HepG2 (cell line): ENCODE data around the gene LCORL. TPM values are rescaled to one million over a fixed set of nuclear protein-coding genes. Genes with fewer than 3 reads are reported as not detected.

ENCODE experiments used
- ARHGAP35 ChIP-seq: sonication (generic); formaldehyde crosslinking; IDR thresholded peaks from 2 replicates; pipeline ENCODE4 v1.9.0; 2022; ENCODE audit warnings: mild to moderate bottlenecking, inconsistent platforms, moderate library complexity, missing genetic modification reagents, borderline replicate concordance
- CCDC6 ChIP-seq: sonication (generic); formaldehyde crosslinking; IDR thresholded peaks from 2 replicates; pipeline ENCODE4 v1.8.1; 2022; ENCODE audit warnings: mild to moderate bottlenecking, missing genetic modification reagents, moderate library complexity
- GATAD1 ChIP-seq: IDR thresholded peaks from 2 replicates; pipeline ENCODE4 v1.6.1; 2016; ENCODE audit warnings: missing genetic modification reagents, missing compliant biosample characterization
- HIC2 ChIP-seq: sonication (generic); formaldehyde crosslinking; IDR thresholded peaks from 2 replicates; pipeline ENCODE4 v1.9.0; 2022; ENCODE audit warnings: low read depth, missing genetic modification reagents
- ISX ChIP-seq: sonication (generic); formaldehyde crosslinking; conservative IDR thresholded peaks from 2 replicates; pipeline ENCODE4 v1.5.0; 2020; ENCODE audit warnings: missing genetic modification reagents
- NFYB ChIP-seq: sonication (generic); formaldehyde crosslinking; IDR thresholded peaks from 2 replicates; pipeline ENCODE4 v1.4.0; 2020; ENCODE audit warnings: missing genetic modification reagents
- NFYC ChIP-seq: IDR thresholded peaks from 2 replicates; pipeline ENCODE4 v1.6.1; 2016; ENCODE audit warnings: missing genetic modification reagents, missing compliant biosample characterization
- PHF20 ChIP-seq: sonication (generic); formaldehyde crosslinking; IDR thresholded peaks from 2 replicates; pipeline ENCODE4 v1.5.0; 2020; ENCODE audit warnings: mild to moderate bottlenecking, missing genetic modification reagents
- SRY ChIP-seq: sonication (generic); formaldehyde crosslinking; IDR thresholded peaks from 2 replicates; pipeline ENCODE4 v1.8.0; 2022; ENCODE audit warnings: mild to moderate bottlenecking, missing genetic modification reagents
- U2AF2 ChIP-seq: fragments of 200-400 bp; formaldehyde crosslinking; IDR thresholded peaks from 2 replicates; pipeline ENCODE4 v1.6.1; 2017; ENCODE audit warnings: low read depth, mild to moderate bottlenecking, low read length
- ZNF160 ChIP-seq: sonication (generic); formaldehyde crosslinking; IDR thresholded peaks from 2 replicates; pipeline ENCODE4 v1.8.0; 2022; ENCODE audit warnings: mild to moderate bottlenecking, inconsistent platforms, missing genetic modification reagents
- ZNF207 ChIP-seq: fragments of 450-650 bp; IDR thresholded peaks from 2 replicates; pipeline ENCODE4 v1.6.1; 2016; ENCODE audit warnings: antibody characterized with exemption, borderline replicate concordance
- ZNF333 ChIP-seq: sonication (generic); formaldehyde crosslinking; IDR thresholded peaks from 2 replicates; pipeline ENCODE4 v1.4.0; 2020; ENCODE audit warnings: mild to moderate bottlenecking, missing genetic modification reagents, borderline replicate concordance
- ZNF33B ChIP-seq: sonication (generic); formaldehyde crosslinking; IDR thresholded peaks from 2 replicates; pipeline ENCODE4 v1.5.1; 2020; ENCODE audit warnings: mild to moderate bottlenecking, missing genetic modification reagents
- ZNF446 ChIP-seq: sonication (generic); formaldehyde crosslinking; IDR thresholded peaks from 2 replicates; pipeline ENCODE4 v1.5.0; 2020; ENCODE audit warnings: mild to moderate bottlenecking, missing genetic modification reagents
- ZNF503 ChIP-seq: sonication (generic); formaldehyde crosslinking; IDR thresholded peaks from 2 replicates; pipeline ENCODE4 v1.4.0; 2020; ENCODE audit warnings: missing genetic modification reagents
- ZNF576 ChIP-seq: sonication (generic); formaldehyde crosslinking; IDR thresholded peaks from 2 replicates; pipeline ENCODE4 v1.4.0; 2020; ENCODE audit warnings: mild to moderate bottlenecking, missing genetic modification reagents
- ZNF646 ChIP-seq: sonication (generic); formaldehyde crosslinking; IDR thresholded peaks from 2 replicates; pipeline ENCODE4 v1.9.0; 2021; ENCODE audit warnings: mild to moderate bottlenecking, missing genetic modification reagents
- ZSCAN21 ChIP-seq: sonication (generic); formaldehyde crosslinking; IDR thresholded peaks from 2 replicates; pipeline ENCODE4 v1.8.0; 2022; ENCODE audit warnings: mild to moderate bottlenecking, missing genetic modification reagents, moderate library complexity, borderline replicate concordance
- ZSCAN9 ChIP-seq: IDR thresholded peaks from 2 replicates; pipeline ENCODE4 v1.6.1; 2016; ENCODE audit warnings: borderline replicate concordance
- polyA plus RNA-seq, 8 experiments: library from polyadenylated mRNA; depleted of rRNA in 3 of 8; stranded (reverse) in 7 of 8; unstranded in 1 of 8; fragments of >200 nt; fragmentation: Illumina TruSeq in 4 of 8; extraction: Trizol in 4 of 8; gene quantifications; 2 replicates each; pipeline versions ENCODE4 v1.2.1 to v1.2.3, GENCODE V29; 2011 to 2016; ENCODE audit warnings: low read depth in 4 of 8, missing spikeins in 1 of 8, mixed read lengths in 1 of 8; ENCODE audit not compliant: insufficient read depth in 1 of 8
- total RNA-seq, 5 experiments: library from RNA; depleted of rRNA; stranded (reverse); fragments of >200 nt; fragmentation: Illumina TruSeq; extraction: Trizol; gene quantifications; 2 replicates each; pipeline ENCODE4 v1.2.3, GENCODE V29; 2016; ENCODE audit warnings: low read depth in 1 of 5

LCORL gene
- total and polyA plus RNA-seq, 2 of the 13 experiments (the other 11 are each of a cell fraction or from before 2014, with no cell fraction given): 5.3 to 14.5 TPM

GRCh38 chr4:18020671-18021469 lies 685 bp downstream of the LCORL start (continued):
- no peak for TF ChIP-seq ZNF33B (CRISPR knock-in tag)
- no peak for TF ChIP-seq NFYC (CRISPR knock-in tag)
- TF ChIP-seq PHF20: no peak
- no peak for TF ChIP-seq ZSCAN9
- no peak; the same call in 1 of the 2 replicates for TF ChIP-seq SRY
- TF ChIP-seq ZNF576 (CRISPR knock-in tag): no peak
- no peak for TF ChIP-seq ZNF503 (CRISPR knock-in tag)
- 0 out of 2 replicates have a peak, but pooled peaks have one; percentile 22 for TF ChIP-seq GATAD1
- TF ChIP-seq ZNF333 (CRISPR knock-in tag): no peak
- no peak for TF ChIP-seq ZNF646 (CRISPR knock-in tag)
- no peak for TF ChIP-seq ZNF207
- TF ChIP-seq HIC2 (CRISPR knock-in tag): no peak
- TF ChIP-seq CCDC6 (CRISPR knock-in tag): no peak
- no peak for TF ChIP-seq ZSCAN21
- no peak for TF ChIP-seq ZNF446 (CRISPR knock-in tag)
- TF ChIP-seq ISX (CRISPR knock-in tag): no peak
- no peak for TF ChIP-seq NFYB
- 0 out of 2 replicates have a peak, but pooled peaks have one; percentile 54 for TF ChIP-seq U2AF2
- no peak for TF ChIP-seq ARHGAP35 (CRISPR knock-in tag)
- TF ChIP-seq ZNF160 (CRISPR knock-in tag): no peak
